Ovary (tissue), 9 donors: Measurements from ENCODE around the gene GPX4. TPM values are rescaled to one million over a fixed set of nuclear protein-coding genes. Genes with fewer than 3 reads are reported as not detected.

ENCODE experiments used
- DNase-seq, 5 donors: peaks; one replicate each; pipeline ENCODE4 v3.0.0-alpha.2; 2019 to 2020
- H3K27ac ChIP-seq, 2 donors: fragments of 200-600 bp; one replicate each; pipeline versions ENCODE4 v1.5.1 to v1.8.0; 2019 to 2022
- H3K27me3 ChIP-seq: fragments of 200-600 bp; one replicate; pipeline ENCODE4 v1.8.0; 2022
- H3K36me3 ChIP-seq: fragments of 200-600 bp; sonication (generic); one replicate; pipeline ENCODE4 v1.5.1; 2019
- H3K4me1 ChIP-seq: one replicate; pipeline ENCODE4 v1.8.1; 2013; ENCODE audit warnings: mild to moderate bottlenecking, moderate library complexity; ENCODE audit not compliant: insufficient read depth
- H3K4me3 ChIP-seq: fragments of 200-600 bp; sonication (generic); one replicate; pipeline ENCODE4 v1.5.1; 2017
- H3K9me3 ChIP-seq, 2 donors: fragments of 200-600 bp in 1 of 2; sonication (generic) in 1 of 2; one replicate each; pipeline versions ENCODE4 v1.5.1 to v1.8.1; 2013 to 2019; ENCODE audit warnings: mild to moderate bottlenecking in 1 of 2, moderate library complexity in 1 of 2
- EP300 ChIP-seq: sonication (generic); formaldehyde crosslinking; IDR thresholded peaks from one replicate; pipeline ENCODE4 v1.6.1; 2017; ENCODE audit warnings: antibody characterized with exemption
- POLR2A ChIP-seq: fragments of 450-650 bp; IDR thresholded peaks from one replicate; pipeline ENCODE4 v1.6.1; 2017; ENCODE audit warnings: antibody characterized with exemption, mild to moderate bottlenecking, moderate library complexity
- WGBS, 3 donors: extraction: QIAGEN DNeasy Blood & Tissue Kit in 1 of 3; methylation state at CpG; one replicate each; pipeline versions ENCODE4 v1.1.5 to v1.1.7; 2013 to 2017; 5-methylcytosine and 5-hydroxymethylcytosine counted together
- intact Hi-C, 4 donors: fragments of 100-400 bp; cut with DNase I; formaldehyde crosslinking; loops; one replicate each; pipeline versions ENCODE4 v1.11.0 to v1.15.1; 2022 to 2023
- polyA plus RNA-seq, 2 donors: library from polyadenylated mRNA; stranded (reverse); fragments of 200-250 nt in 1 of 2; fragments of 350-450 nt in 1 of 2; fragmentation: Illumina TruSeq in 1 of 2; extraction: RNeasy Lipid Tissue Mini Kit (QIAGEN cat#74804) in 1 of 2; gene quantifications; one replicate each; pipeline ENCODE4 v1.2.3, GENCODE V29; 2013 to 2014
- total RNA-seq, 7 donors: library from RNA; depleted of rRNA in 2 of 7; stranded (reverse); fragments of >200 nt in 2 of 7; fragmentation: NEBNext Ultra II Directional in 3 of 7; extraction: Animal tissue kit (Norgen Biotek cat#: 25700) in 3 of 7; gene quantifications; one replicate each; pipeline versions ENCODE4 v1.1.0 to v1.2.4, GENCODE V29; 2016 to 2023
- TF ChIP-seq, protein P1 (sequence below), 3 donors: fragments of 450-650 bp in 2 of 3; fragments of 200-600 bp in 1 of 3; IDR thresholded peaks; one replicate each; pipeline versions ENCODE4 v1.5.1 to v1.8.0; 2016 to 2022; ENCODE audit warnings: antibody characterized with exemption in 3 of 3, mild to moderate bottlenecking in 1 of 3
- donor health status: DM: no; HTN: no; CAD: no; lungs with moderate emphysema.
- donor health status: DM: no; HTN: no; CAD: no.
- donor health status: Bipolar disorder and iron deficiency.
- donor health status: DM: yes; HTN: yes; CAD: no.
- donor health status: DM: no; HTN: no; CAD: no.
- donor health status: DM: yes; HTN: yes; CAD: no.

The GPX4 gene
- total and polyA plus RNA-seq, 9 donors: 189 to 450 (median 247) TPM

DNA sequence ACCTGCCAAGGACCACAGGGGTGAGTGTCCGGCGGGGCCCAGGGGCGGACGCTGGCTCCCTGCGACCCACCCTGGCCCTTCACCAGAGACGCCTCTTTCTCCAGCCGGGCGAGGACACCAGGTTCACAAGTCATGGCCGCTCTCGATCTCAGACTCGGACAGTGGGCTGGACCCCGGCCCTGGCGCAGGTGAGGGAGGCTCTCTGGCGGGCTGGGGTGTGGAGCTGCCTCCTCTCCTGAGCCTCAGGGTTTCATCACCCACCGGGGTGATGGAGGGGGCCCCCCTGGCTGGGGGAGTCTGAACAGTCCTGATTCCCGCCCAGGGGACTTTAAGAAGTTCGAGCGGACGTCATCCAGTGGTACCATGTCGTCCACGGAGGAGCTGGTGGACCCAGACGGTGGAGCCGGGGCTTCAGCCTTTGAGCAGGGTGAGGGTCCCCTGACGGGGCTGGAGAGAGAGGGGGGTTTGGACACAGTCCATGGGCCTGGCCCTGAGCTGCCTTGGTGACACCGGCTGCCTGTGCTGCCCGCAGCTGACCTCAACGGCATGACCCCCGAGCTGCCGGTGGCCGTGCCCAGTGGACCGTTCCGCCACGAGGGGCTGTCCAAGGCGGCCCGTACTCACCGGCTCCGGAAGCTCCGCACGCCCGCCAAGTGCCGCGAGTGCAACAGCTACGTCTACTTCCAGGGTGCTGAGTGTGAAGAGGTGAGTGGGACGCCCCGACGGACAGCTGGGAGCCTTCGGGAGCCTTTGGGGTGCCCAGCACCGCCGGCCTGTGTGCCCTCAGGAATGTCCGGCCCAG is 23.2 kb upstream of the GPX4 start:
- H3K27ac ChIP-seq: no peak overlapping the region
- H3K9me3 ChIP-seq: no peaks in the 10 kb centered on the region
- TF ChIP-seq, protein P1, sequence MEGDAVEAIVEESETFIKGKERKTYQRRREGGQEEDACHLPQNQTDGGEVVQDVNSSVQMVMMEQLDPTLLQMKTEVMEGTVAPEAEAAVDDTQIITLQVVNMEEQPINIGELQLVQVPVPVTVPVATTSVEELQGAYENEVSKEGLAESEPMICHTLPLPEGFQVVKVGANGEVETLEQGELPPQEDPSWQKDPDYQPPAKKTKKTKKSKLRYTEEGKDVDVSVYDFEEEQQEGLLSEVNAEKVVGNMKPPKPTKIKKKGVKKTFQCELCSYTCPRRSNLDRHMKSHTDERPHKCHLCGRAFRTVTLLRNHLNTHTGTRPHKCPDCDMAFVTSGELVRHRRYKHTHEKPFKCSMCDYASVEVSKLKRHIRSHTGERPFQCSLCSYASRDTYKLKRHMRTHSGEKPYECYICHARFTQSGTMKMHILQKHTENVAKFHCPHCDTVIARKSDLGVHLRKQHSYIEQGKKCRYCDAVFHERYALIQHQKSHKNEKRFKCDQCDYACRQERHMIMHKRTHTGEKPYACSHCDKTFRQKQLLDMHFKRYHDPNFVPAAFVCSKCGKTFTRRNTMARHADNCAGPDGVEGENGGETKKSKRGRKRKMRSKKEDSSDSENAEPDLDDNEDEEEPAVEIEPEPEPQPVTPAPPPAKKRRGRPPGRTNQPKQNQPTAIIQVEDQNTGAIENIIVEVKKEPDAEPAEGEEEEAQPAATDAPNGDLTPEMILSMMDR (IDR thresholded peaks at IDR 0.05): no peak
- intact Hi-C loops: no loop called here
- no peaks in the 10 kb centered on the region for H3K27me3 ChIP-seq
- no peak overlapping the region for H3K4me3 ChIP-seq
- DNase-seq: peak in 2 of 5 donors; percentile 32 to 38
- no peaks in the 10 kb centered on the region for H3K36me3 ChIP-seq
- peaks cover 4% of the 10 kb centered on the region for H3K4me1 ChIP-seq
- 86 to 96% (median 88%) methylated on average over 47 to 50 of the region's 50 CpGs for WGBS, 3 donors

DNA sequence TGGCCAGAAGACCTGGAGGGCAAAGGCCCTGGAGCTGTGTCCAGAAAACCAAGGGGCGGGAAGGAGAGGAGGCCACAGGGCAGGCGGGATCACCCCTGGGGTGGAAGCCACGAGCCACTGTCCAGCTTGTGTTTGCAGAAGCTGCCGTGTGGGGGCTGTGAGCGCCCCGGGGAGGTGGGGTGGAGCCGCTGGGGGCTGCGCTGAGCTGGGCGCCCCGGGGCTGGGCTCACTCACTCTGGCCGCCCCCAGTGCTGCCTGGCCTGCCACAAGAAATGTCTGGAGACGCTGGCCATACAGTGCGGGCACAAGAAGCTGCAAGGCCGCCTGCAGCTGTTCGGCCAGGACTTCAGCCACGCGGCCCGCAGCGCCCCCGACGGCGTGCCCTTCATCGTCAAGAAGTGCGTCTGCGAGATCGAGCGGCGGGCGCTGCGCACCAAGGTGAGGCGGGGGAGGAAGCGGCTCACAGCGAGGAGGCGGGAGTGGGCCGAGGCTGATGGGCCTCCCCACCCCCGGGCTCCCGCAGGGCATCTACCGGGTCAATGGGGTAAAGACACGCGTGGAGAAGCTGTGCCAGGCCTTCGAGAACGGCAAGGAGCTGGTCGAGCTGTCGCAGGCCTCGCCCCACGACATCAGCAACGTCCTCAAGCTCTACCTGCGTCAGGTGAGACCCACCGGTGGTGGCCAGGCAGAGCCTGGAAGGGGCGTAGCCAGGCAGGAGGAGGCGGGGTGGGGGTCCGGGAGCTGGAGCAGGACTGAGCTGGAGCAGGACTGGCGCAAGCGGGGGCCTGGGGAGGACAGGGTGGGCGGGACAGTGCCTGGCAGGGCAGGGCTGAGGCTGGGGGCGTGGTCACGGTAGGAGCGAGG is 22.3 kb upstream of the GPX4 start:
- Histone ChIP-seq H3K4me3 (no peak overlapping the region), H3K9me3 (no peaks in the 10 kb centered on the region), H3K27me3 (no peaks in the 10 kb centered on the region), H3K36me3 (no peaks in the 10 kb centered on the region), H3K27ac (no peak overlapping the region), H3K4me1 (peaks cover 4% of the 10 kb centered on the region)
- TF ChIP-seq POLR2A: no peak
- TF ChIP-seq, protein P1 (IDR thresholded peaks at IDR 0.05): no peak
- TF ChIP-seq EP300: no peak
- 43 to 68% (median 56%) methylated on average over 52 to 58 of the region's 58 CpGs for WGBS, 3 donors
- peak in 2 of 5 donors; percentile 67 to 69 for DNase-seq
- intact Hi-C loops: no loop called here

DNA sequence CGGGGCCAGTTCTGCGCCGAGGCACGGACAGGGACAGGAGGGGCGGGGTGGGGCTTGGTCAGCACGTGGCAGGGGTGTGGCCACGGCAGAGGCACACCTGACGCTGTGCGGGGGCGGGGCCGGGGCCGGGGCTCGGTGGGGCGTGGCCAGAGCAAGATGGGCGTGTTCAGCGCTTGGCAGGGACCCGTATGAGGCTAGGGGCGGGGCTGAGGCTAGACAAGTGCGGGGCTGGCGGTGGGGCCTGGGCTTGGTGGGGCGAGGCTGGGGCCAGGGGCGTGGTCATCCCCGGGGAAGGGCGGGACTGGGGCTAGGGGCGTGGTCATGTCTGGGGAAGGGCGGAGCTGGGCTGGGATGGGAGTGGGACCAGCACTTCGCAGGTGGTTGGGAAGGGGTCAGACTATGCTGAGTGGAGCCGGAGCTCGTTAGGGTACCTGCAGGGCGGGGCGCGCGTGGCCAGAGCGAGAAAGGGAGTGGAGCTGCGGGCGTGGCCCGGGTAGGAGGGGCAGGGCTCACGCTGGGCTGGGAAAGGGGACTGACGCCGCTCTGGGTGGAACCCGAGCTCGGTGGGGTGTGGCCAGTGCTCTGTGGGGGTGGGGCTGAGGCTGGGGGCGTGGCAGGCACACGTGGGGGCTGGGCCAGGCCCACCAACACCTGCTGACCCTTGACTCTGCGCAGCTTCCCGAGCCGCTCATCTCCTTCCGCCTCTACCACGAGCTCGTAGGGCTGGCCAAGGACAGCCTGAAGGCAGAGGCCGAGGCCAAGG is 21.4 kb upstream of the GPX4 start:
- Histone ChIP-seq H3K36me3 (no peaks in the 10 kb centered on the region), H3K9me3 (no peaks in the 10 kb centered on the region), H3K4me1 (peaks cover 4% of the 10 kb centered on the region), H3K27me3 (no peaks in the 10 kb centered on the region), H3K4me3 (no peak overlapping the region), H3K27ac (no peak overlapping the region)
- TF ChIP-seq, protein P1 (IDR thresholded peaks at IDR 0.05): no peak
- TF ChIP-seq POLR2A (no peak), EP300 (no peak)
- intact Hi-C loops: no loop called here
- WGBS, 3 donors: 9 to 24% (median 20%) methylated on average over 43 to 51 of the region's 51 CpGs
- peak in 3 of 5 donors; percentile 54 to 66 (median 64) for DNase-seq
